ENCODE data around the gene CATSPER4. TPM values are rescaled to one million over a fixed set of nuclear protein-coding genes. Genes with fewer than 3 reads are reported as not detected.

The CATSPER4 gene
- polyA plus RNA-seq, 1 donor from 2014 or later: not detected

- Histone ChIP-seq H3K79me2 (replicated peaks; ENCODE audit: insufficient read depth, low read length) (no peaks in the 10 kb centered on the region), H3K9me2 (ENCODE audit: insufficient read depth, low read length) (no peaks in the 10 kb centered on the region), H3K9ac (ENCODE audit: low read length) (no peak overlapping the region), H3K36me3 (ENCODE audit: insufficient read depth, low read length) (no peaks in the 10 kb centered on the region), H4K20me1 (ENCODE audit: insufficient read depth) (no peaks in the 10 kb centered on the region), H3K4me3 (ENCODE audit: low read length) (no peak overlapping the region), H3F3A (ENCODE audit: insufficient read depth, low read length, poor library complexity, severe bottlenecking) (no peaks in the 10 kb centered on the region), H3K27ac (ENCODE audit: low read length) (no peak overlapping the region), H2AFZ (ENCODE audit: low read depth, low read length) (no peak overlapping the region), H3K27me3 (ENCODE audit: insufficient read depth, low read depth, low read length) (no peaks in the 10 kb centered on the region), H3K4me2 (ENCODE audit: low read length) (no peak overlapping the region), H3K9me3 (ENCODE audit: low read length) (no peaks in the 10 kb centered on the region)
- TF ChIP-seq POLR2AphosphoS5 (IDR thresholded peaks at IDR 0.05): no peak
- TF ChIP-seq SMC3 (conservative IDR thresholded peaks at IDR 0.05; ENCODE audit: poor library complexity): no peak
- no peak for TF ChIP-seq RAD21 (conservative IDR thresholded peaks at IDR 0.05)
- TF ChIP-seq REST (IDR thresholded peaks at IDR 0.05; ENCODE audit: borderline replicate concordance): no peak
- no peak for TF ChIP-seq EP300 (conservative IDR thresholded peaks at IDR 0.05; ENCODE audit: poor library complexity, severe bottlenecking)
- no peak for TF ChIP-seq MXI1 (conservative IDR thresholded peaks at IDR 0.05; ENCODE audit: poor library complexity, severe bottlenecking)
- no peak for TF ChIP-seq TAF1 (IDR thresholded peaks at IDR 0.05; ENCODE audit: low read depth)
- TF ChIP-seq CTCF (IDR thresholded peaks at IDR 0.05; ENCODE audit: poor library complexity, severe bottlenecking): no peak
- TF ChIP-seq EZH2 (IDR thresholded peaks at IDR 0.05; ENCODE audit: borderline replicate concordance, insufficient read depth, low read length, poor library complexity, severe bottlenecking): no peak
Observed at GRCh38 chr1:26188477-26188876, 1.9 kb upstream of the CATSPER4 start.

- TF ChIP-seq POLR2AphosphoS5 (IDR thresholded peaks at IDR 0.05): no peak
- TF ChIP-seq TAF1 (IDR thresholded peaks at IDR 0.05; ENCODE audit: low read depth): no peak
- no peak for TF ChIP-seq RAD21 (conservative IDR thresholded peaks at IDR 0.05)
- TF ChIP-seq CTCF (IDR thresholded peaks at IDR 0.05; ENCODE audit: poor library complexity, severe bottlenecking): no peak
- H3K27me3 ChIP-seq (ENCODE audit: insufficient read depth, low read depth, low read length): no peaks in the 10 kb centered on the region
- H3K36me3 ChIP-seq (ENCODE audit: insufficient read depth, low read length): no peaks in the 10 kb centered on the region
- H3K9me3 ChIP-seq (ENCODE audit: low read length): no peaks in the 10 kb centered on the region
- no peak overlapping the region for H2AFZ ChIP-seq (ENCODE audit: low read depth, low read length)
- no peaks in the 10 kb centered on the region for H4K20me1 ChIP-seq (ENCODE audit: insufficient read depth)
- H3K4me2 ChIP-seq (ENCODE audit: low read length): no peak overlapping the region
- no peaks in the 10 kb centered on the region for H3F3A ChIP-seq (ENCODE audit: insufficient read depth, low read length, poor library complexity, severe bottlenecking)
- H3K79me2 ChIP-seq (replicated peaks; ENCODE audit: insufficient read depth, low read length): no peaks in the 10 kb centered on the region
- H3K9ac ChIP-seq (ENCODE audit: low read length): no peak overlapping the region
- H3K27ac ChIP-seq (ENCODE audit: low read length): no peak overlapping the region
- H3K4me3 ChIP-seq (ENCODE audit: low read length): no peak overlapping the region
- H3K9me2 ChIP-seq (ENCODE audit: insufficient read depth, low read length): no peaks in the 10 kb centered on the region
Observed at GRCh38 chr1:26189331-26189730, 1.1 kb upstream of the CATSPER4 start.

All from neural cell (in vitro differentiated cells).